Transverse colon (tissue), 4 donors: ENCODE results near the gene SLC36A3.

ENCODE experiments used
- CTCF ChIP-seq, 5 experiments: fragments of 200-600 bp in 3 of 5; fragments of 450-650 bp in 2 of 5; sonication (generic) in 3 of 5; IDR thresholded peaks; 1 replicate in 2 of 5; 2 replicates in 3 of 5; pipeline ENCODE4 v1.5.1; 2016 to 2017; ENCODE audit warnings: antibody characterized with exemption in 5 of 5, inconsistent platforms in 3 of 5, mild to moderate bottlenecking in 2 of 5, moderate library complexity in 1 of 5
- EP300 ChIP-seq: sonication (generic); formaldehyde crosslinking; IDR thresholded peaks from one replicate; pipeline ENCODE4 v1.6.1; 2017; ENCODE audit warnings: antibody characterized with exemption, low read depth
- POLR2AphosphoS5 ChIP-seq, 3 donors: sonication (generic); formaldehyde crosslinking; IDR thresholded peaks; one replicate each; pipeline ENCODE4 v1.6.1; 2016; ENCODE audit warnings: antibody characterized with exemption in 3 of 3

GRCh38 chr5:151317871-151318270, 14.3 kb upstream of the SLC36A3 start:
- TF ChIP-seq CTCF (IDR thresholded peaks at IDR 0.05) = no peak
- TF ChIP-seq EP300 = no peak
- no peak for TF ChIP-seq POLR2AphosphoS5 (IDR thresholded peaks at IDR 0.05)
